Osteocyte (in vitro differentiated cells): ENCODE data around the gene SAYSD1. TPM values are rescaled to one million over a fixed set of nuclear protein-coding genes. Genes with fewer than 3 reads are reported as not detected.

Experiments
- DNase-seq: peaks from one replicate; pipeline ENCODE4 v3.0.0; 2021; ENCODE audit warnings: mixed read lengths; ENCODE audit not compliant: unreplicated experiment; ENCODE audit errors: extremely low spot score
- H3K27ac Mint-ChIP-seq: one replicate; pipeline ENCODE4 v1.8.0; 2021; ENCODE audit warnings: mild to moderate bottlenecking, mixed read lengths; ENCODE audit not compliant: unreplicated experiment
- H3K27me3 Mint-ChIP-seq: one replicate; pipeline ENCODE4 v1.8.0; 2021; ENCODE audit warnings: mixed read lengths; ENCODE audit not compliant: unreplicated experiment
- H3K36me3 Mint-ChIP-seq: one replicate; pipeline ENCODE4 v1.8.0; 2021; ENCODE audit warnings: mixed read lengths; ENCODE audit not compliant: unreplicated experiment
- H3K4me1 Mint-ChIP-seq: one replicate; pipeline ENCODE4 v1.8.0; 2021; ENCODE audit warnings: mixed read lengths; ENCODE audit not compliant: unreplicated experiment
- H3K4me3 Mint-ChIP-seq: one replicate; pipeline ENCODE4 v1.8.0; 2021; ENCODE audit warnings: mild to moderate bottlenecking, moderate library complexity, mixed read lengths; ENCODE audit not compliant: unreplicated experiment
- H3K9me3 Mint-ChIP-seq: one replicate; pipeline ENCODE4 v1.8.0; 2021; ENCODE audit warnings: mixed read lengths; ENCODE audit not compliant: unreplicated experiment
- CTCF ChIP-seq: fragments of 200-600 bp; sonication (generic); IDR thresholded peaks from 2 replicates; pipeline ENCODE4 v1.5.0; 2021; ENCODE audit warnings: antibody characterized with exemption, mild to moderate bottlenecking, moderate library complexity
- long read RNA-seq: library from polyadenylated mRNA; unstranded; transcript quantifications from one replicate; pipeline ENCODE4 v2.0.0, GENCODE V29; 2021
- total RNA-seq: library from RNA; stranded (reverse); gene quantifications from 2 replicates; pipeline ENCODE4 v1.2.1, GENCODE V29; 2021

Gene SAYSD1
- 17.6 and 18.1 TPM in 2 replicates for total RNA-seq
- long read RNA-seq, transcript SAYSD1-201 (2 exons, 2,020 nt), result major isoform, 80 of 90 reads
- long read RNA-seq, partial matches to known transcripts, result 2 of 90 reads
- long read RNA-seq, other reads (novel, unspliced or antisense), result 6 of 90 reads

GRCh38 chr6:39114704-39115599 lies at the start of gene SAYSD1:
Gene SAYSD1 (minus strand): TSS chr6:39115186. CDS start chr6:39115089, 97 bp downstream.
- Mint-ChIP-seq H3K9me3 (no peaks in the 10 kb centered on the region), H3K36me3 (peaks cover 20% of the 10 kb centered on the region), H3K27me3 (peaks cover 8% of the 10 kb centered on the region), H3K27ac (peak within 1 kb of the TSS; percentile 83), H3K4me1 (peaks cover 15% of the 10 kb centered on the region), H3K4me3 (peak within 1 kb of the TSS; percentile 86)
- peak; percentile 97 for DNase-seq
- TF ChIP-seq CTCF, result no peak

GRCh38 chr6:39157511-39157910 lies 42.5 kb upstream of the SAYSD1 start:
- Mint-ChIP-seq H3K27ac (no peak overlapping the region), H3K4me3 (no peak overlapping the region), H3K4me1 (no peaks in the 10 kb centered on the region), H3K27me3 (peaks cover 3% of the 10 kb centered on the region), H3K9me3 (peaks cover 4% of the 10 kb centered on the region), H3K36me3 (no peaks in the 10 kb centered on the region)
- no peak for TF ChIP-seq CTCF
- no peak for DNase-seq

GRCh38 chr6:39156801-39157200 lies 41.8 kb upstream of the SAYSD1 start:
- Mint-ChIP-seq H3K4me1 (no peaks in the 10 kb centered on the region), H3K4me3 (no peak overlapping the region), H3K27me3 (peaks cover 3% of the 10 kb centered on the region), H3K27ac (no peak overlapping the region), H3K36me3 (no peaks in the 10 kb centered on the region), H3K9me3 (peaks cover 4% of the 10 kb centered on the region)
- TF ChIP-seq CTCF, result no peak
- DNase-seq, result no peak

GRCh38 chr6:39154705-39155104 lies 39.7 kb upstream of the SAYSD1 start:
- H3K4me1 Mint-ChIP-seq, result no peaks in the 10 kb centered on the region
- TF ChIP-seq CTCF, result no peak
- H3K27me3 Mint-ChIP-seq, result peaks cover 19% of the 10 kb centered on the region
- H3K36me3 Mint-ChIP-seq, result no peaks in the 10 kb centered on the region
- peaks cover 4% of the 10 kb centered on the region for H3K9me3 Mint-ChIP-seq
- no peak overlapping the region for H3K27ac Mint-ChIP-seq
- H3K4me3 Mint-ChIP-seq, result no peak overlapping the region
- DNase-seq, result no peak

- peaks cover 1% of the 10 kb centered on the region for H3K9me3 Mint-ChIP-seq
- H3K27me3 Mint-ChIP-seq, result peaks cover 26% of the 10 kb centered on the region
- no peak overlapping the region for H3K27ac Mint-ChIP-seq
- no peak for TF ChIP-seq CTCF
- H3K36me3 Mint-ChIP-seq, result no peaks in the 10 kb centered on the region
- no peak for DNase-seq
- no peaks in the 10 kb centered on the region for H3K4me1 Mint-ChIP-seq
- H3K4me3 Mint-ChIP-seq, result no peak overlapping the region
Observed at GRCh38 chr6:39153766-39154397, 38.9 kb upstream of the SAYSD1 start.
